ENCODE results near the gene ARHGAP26. TPM values are rescaled to one million over a fixed set of nuclear protein-coding genes. Genes with fewer than 3 reads are reported as not detected.

Gene ARHGAP26
- polyA plus RNA-seq, 3 donors = 26.5 to 56.8 (median 28.7) TPM

DNA sequence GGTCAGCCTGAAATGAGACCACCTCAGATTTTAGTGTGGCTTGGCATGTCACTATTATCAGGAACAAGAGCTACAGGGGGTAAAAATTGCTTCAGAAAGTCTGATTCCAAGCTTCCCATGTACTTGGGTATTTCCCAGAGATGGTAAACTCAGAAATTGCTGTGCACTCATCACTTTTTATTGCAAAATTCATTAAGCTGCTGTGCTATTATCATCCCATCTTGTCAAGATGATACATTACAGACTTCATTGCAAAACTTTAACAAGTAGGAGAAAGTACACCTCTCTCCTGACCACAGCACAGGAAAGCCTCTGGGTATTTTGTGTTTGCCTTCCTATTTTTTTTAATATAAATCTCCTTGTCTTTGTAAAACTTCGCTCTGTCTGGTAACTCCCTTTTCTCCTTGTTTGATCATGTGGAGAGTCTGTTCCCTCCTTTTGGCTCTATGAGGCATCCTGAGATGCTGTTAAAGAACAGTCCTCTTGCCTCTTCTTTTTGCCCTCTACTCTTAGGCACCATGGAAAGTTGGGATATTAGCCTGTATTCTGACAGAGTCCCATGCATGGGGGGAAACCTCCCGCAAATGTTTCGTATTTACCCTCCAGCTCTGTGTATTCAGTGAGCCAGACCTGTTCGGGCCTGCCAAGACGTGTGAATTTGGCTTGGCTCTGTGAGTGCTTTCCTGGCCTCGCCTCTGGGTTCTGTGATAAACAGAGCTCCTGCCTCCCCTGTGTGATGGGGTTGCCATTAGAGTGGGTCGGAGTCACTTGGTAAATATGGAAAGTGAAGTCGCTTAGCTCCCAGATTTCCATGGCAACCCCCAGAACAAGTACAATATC is 372.6 kb downstream of the ARHGAP26 start:
- no peak overlapping the region for H3K9ac ChIP-seq (ENCODE audit: insufficient read depth, low read length, poor library complexity, severe bottlenecking)

DNA sequence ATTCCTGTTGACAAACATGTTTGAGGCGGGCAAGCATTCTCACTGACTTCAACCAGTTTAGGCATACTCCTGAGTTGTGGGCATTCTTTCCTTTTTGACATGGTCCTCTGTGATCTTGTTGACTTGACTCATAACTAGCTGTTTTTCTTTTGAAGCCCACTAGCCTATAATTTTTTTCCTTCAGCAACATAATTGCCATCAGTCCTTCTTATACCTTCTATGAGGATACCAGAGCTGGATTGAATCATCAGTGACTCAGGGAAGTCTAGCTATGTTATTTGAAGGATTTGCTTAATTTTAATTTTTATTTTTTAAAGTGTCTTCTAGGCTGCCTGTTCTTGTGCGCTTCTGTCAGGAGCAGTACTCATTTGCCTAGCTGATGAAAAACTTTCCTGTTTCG is 373.8 kb downstream of the ARHGAP26 start:
- no peak overlapping the region for H3K9ac ChIP-seq (ENCODE audit: insufficient read depth, low read length, poor library complexity, severe bottlenecking)
- no peak overlapping the region for H3K4me3 Mint-ChIP-seq
- intact Hi-C loops (cut with micrococcal nuclease) = no loop called here
- H4K20me1 ChIP-seq (ENCODE audit: insufficient read depth, low read length) = peaks cover 71% of the 10 kb centered on the region
- H3K27me3 ChIP-seq (ENCODE audit: control insufficient read depth in 2 of 2, insufficient read depth in 2 of 2, low read length in 2 of 2) = no peaks in the 10 kb centered on the region
- TF ChIP-seq, protein P1, sequence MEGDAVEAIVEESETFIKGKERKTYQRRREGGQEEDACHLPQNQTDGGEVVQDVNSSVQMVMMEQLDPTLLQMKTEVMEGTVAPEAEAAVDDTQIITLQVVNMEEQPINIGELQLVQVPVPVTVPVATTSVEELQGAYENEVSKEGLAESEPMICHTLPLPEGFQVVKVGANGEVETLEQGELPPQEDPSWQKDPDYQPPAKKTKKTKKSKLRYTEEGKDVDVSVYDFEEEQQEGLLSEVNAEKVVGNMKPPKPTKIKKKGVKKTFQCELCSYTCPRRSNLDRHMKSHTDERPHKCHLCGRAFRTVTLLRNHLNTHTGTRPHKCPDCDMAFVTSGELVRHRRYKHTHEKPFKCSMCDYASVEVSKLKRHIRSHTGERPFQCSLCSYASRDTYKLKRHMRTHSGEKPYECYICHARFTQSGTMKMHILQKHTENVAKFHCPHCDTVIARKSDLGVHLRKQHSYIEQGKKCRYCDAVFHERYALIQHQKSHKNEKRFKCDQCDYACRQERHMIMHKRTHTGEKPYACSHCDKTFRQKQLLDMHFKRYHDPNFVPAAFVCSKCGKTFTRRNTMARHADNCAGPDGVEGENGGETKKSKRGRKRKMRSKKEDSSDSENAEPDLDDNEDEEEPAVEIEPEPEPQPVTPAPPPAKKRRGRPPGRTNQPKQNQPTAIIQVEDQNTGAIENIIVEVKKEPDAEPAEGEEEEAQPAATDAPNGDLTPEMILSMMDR (IDR thresholded peaks at IDR 0.05) = no peak
- no peaks in the 10 kb centered on the region for H3K27me3 Mint-ChIP-seq (ENCODE audit: low read depth in 3 of 3)
- peaks cover 14 to 25% of the 10 kb centered on the region in 2 donors for H3K4me1 ChIP-seq (ENCODE audit: control insufficient read depth in 1 of 2, insufficient read depth in 2 of 2, low read length in 2 of 2)
- WGBS (ENCODE audit: insufficient coverage) = 100% methylated on average over 1 of the region's 3 CpGs
- H3K4me3 ChIP-seq (replicated peaks in 1 of 3; ENCODE audit: low read depth in 2 of 3, low read length in 3 of 3) = no peak overlapping the region
- no peak for DNase-seq
- H2AFZ ChIP-seq (ENCODE audit: insufficient read depth, low read depth, low read length, poor library complexity, severe bottlenecking) = no peak overlapping the region
- H3K36me3 Mint-ChIP-seq = peaks cover 58 to 72% of the 10 kb centered on the region in 2 donors
- no peaks in the 10 kb centered on the region for H3K9me3 Mint-ChIP-seq
- H3K36me3 ChIP-seq (replicated peaks in 1 of 2; ENCODE audit: control insufficient read depth in 1 of 2, insufficient read depth in 2 of 2, low read length in 2 of 2) = peaks cover 36 to 66% of the 10 kb centered on the region in 2 donors
- peak overlapping the region in 1 of 7 donors; percentile 60 for H3K27ac Mint-ChIP-seq
- no peaks in the 10 kb centered on the region for H3K79me2 ChIP-seq (ENCODE audit: insufficient read depth, low read length)
- H3K27ac ChIP-seq (ENCODE audit: low read depth in 1 of 2, low read length in 2 of 2) = no peak overlapping the region
- H3K4me2 ChIP-seq (replicated peaks; ENCODE audit: extremely low read depth, low read length, poor library complexity, severe bottlenecking) = no peak overlapping the region
- peaks cover 26% of the 10 kb centered on the region for H3K4me1 Mint-ChIP-seq
- no peaks in the 10 kb centered on the region for H3K9me3 ChIP-seq (replicated peaks in 1 of 2; ENCODE audit: control insufficient read depth in 1 of 2, insufficient read depth in 1 of 2, low read length in 2 of 2)

More for the DNA sequence above, 372.6 kb downstream of the ARHGAP26 start:
- no peak overlapping the region for H3K27ac ChIP-seq (ENCODE audit: low read depth in 1 of 2, low read length in 2 of 2)
- Mint-ChIP-seq H3K4me1 (peaks cover 26% of the 10 kb centered on the region), H3K27me3 (ENCODE audit: low read depth in 3 of 3) (no peaks in the 10 kb centered on the region), H3K27ac (peak overlapping the region in 3 of 7 donors; percentile 37 to 79 (median 77)), H3K36me3 (peaks cover 58 to 72% of the 10 kb centered on the region in 2 donors), H3K4me3 (no peak overlapping the region), H3K9me3 (no peaks in the 10 kb centered on the region)
- no peak overlapping the region for H3K4me3 ChIP-seq (replicated peaks in 1 of 3; ENCODE audit: low read depth in 2 of 3, low read length in 3 of 3)
- H3K79me2 ChIP-seq (ENCODE audit: insufficient read depth, low read length) = no peaks in the 10 kb centered on the region
- H3K9me3 ChIP-seq (replicated peaks in 1 of 2; ENCODE audit: control insufficient read depth in 1 of 2, insufficient read depth in 1 of 2, low read length in 2 of 2) = no peaks in the 10 kb centered on the region
- DNase-seq = peak in 1 of 3 donors; percentile 59
- H3K27me3 ChIP-seq (ENCODE audit: control insufficient read depth in 2 of 2, insufficient read depth in 2 of 2, low read length in 2 of 2) = no peaks in the 10 kb centered on the region
- intact Hi-C loops (cut with micrococcal nuclease) = no loop called here
- TF ChIP-seq, protein P1 (IDR thresholded peaks at IDR 0.05) = no peak
- WGBS (ENCODE audit: insufficient coverage) = 94% methylated on average over 5 of the region's 8 CpGs
- no peak overlapping the region for H2AFZ ChIP-seq (ENCODE audit: insufficient read depth, low read depth, low read length, poor library complexity, severe bottlenecking)
- H3K4me2 ChIP-seq (replicated peaks; ENCODE audit: extremely low read depth, low read length, poor library complexity, severe bottlenecking) = no peak overlapping the region
- peaks cover 33 to 66% of the 10 kb centered on the region in 2 donors for H3K36me3 ChIP-seq (replicated peaks in 1 of 2; ENCODE audit: control insufficient read depth in 1 of 2, insufficient read depth in 2 of 2, low read length in 2 of 2)
- peaks cover 77% of the 10 kb centered on the region for H4K20me1 ChIP-seq (ENCODE audit: insufficient read depth, low read length)
- peaks cover 14 to 25% of the 10 kb centered on the region in 2 donors for H3K4me1 ChIP-seq (ENCODE audit: control insufficient read depth in 1 of 2, insufficient read depth in 2 of 2, low read length in 2 of 2)
